GM13976 (cell line): ENCODE measurements around the gene NEK5.

Experiments
- DNase-seq: peaks from one replicate; pipeline ENCODE4 v3.0.0; 2012; ENCODE audit warnings: low spot score
- CTCF ChIP-seq: IDR thresholded peaks from 2 replicates; pipeline ENCODE4 v1.5.1; 2012; ENCODE audit warnings: borderline replicate concordance, mild to moderate bottlenecking; ENCODE audit not compliant: insufficient read depth; ENCODE audit errors: extremely low read depth, missing control alignments, control extremely low read depth
- in situ Hi-C: fragments of 300-500 bp; cut with MboI; formaldehyde crosslinking; loops from one replicate; pipeline ENCODE4 v1.12.0; 2022; ENCODE audit warnings: low sequenced_read_pairs, mixed read lengths, inconsistent platforms; ENCODE audit not compliant: unreplicated experiment

Gene NEK5

DNA sequence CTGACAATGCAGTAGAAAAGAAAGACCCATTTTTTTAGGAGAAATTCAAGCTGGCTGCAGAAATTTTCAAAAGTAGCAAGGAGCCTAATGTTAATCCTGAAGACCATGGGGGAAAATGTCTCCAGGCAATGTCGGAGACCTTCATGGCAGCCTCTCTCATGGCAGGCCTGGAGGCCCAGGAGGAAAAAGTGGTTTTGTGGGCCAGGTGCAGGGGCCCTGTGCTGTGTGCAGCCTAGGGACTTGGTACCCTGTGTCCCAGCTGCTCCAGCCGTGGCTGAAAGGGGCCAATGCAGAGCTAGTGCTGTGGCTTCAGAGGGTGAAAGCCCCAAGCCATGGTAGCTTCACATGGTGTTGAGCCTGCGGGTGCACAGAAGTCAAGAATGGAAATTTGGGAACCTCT lies 112.6 kb downstream of the NEK5 start:
- DNase-seq: no peak
- TF ChIP-seq CTCF: no peak
- in situ Hi-C loops: no loop called here

DNA sequence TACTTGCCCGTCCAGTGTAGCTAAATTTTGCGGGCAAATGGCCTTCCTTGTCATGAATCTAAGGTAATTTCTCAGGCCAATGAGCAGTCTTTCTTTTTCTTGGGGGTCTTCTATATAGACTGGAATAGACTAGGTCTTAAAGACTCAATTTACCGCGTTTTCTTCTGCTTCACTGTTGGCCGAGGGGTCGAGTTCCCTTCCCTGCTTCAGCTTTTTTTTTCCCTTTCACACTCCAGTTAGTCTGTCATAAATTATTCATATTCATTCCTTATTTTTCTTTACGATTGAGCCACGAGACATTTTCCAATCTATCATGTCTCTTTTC lies 116.4 kb downstream of the NEK5 start:
- no peak for TF ChIP-seq CTCF
- DNase-seq: no peak
- in situ Hi-C loops: no loop called here

DNA sequence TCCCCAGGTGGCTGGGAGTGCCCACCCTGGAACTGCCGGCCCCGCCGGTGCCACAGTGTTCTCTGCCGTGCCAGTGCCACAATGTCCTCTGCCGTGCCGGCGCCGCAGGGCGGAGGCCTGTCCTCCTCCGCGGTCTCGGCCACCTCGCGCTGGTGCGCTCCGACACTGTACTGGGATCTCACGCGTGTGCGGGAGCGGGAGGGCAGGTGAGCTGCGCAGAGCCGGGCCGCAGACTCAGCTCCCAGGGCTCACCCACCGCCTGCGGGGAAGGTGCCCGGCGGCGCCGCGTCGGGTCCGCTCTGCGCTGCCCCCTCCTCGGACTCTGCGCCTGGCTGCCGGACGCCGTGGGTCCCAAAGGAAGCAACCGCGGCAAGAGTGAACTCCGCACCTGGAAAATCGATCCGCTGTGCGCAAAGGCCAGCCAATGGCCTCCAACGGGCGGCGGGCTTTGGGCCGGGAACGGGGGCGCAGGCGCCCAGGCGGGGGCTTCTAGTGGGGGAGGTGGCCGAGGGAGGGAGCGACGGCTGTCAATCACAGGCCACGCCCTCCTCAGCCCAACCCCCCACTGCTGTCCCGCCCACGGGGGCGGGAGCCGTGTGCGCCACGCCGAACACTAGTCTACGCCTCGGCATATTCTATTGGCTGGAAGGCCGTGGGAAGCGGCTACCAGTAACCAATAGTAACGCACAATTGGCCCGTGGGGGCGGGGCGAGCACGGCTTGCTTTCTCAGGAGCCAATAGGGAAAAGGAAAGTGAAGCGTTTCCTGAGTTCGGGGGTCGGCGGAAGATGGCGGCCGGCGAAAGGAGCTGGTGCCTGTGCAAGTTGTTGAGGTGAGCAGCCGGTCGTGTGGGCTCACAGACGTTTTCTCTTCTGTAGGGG lies 117.0 kb downstream of the NEK5 start, which contains the start of gene ALG11:
Gene ALG11 (plus strand): TSS at position 767 of the 880 bp plus-strand sequence. CDS start 21 bp downstream, at position 788.
- in situ Hi-C loops: no loop called here
- no peak for TF ChIP-seq CTCF
- DNase-seq: peak; percentile 98

GRCh38 chr13:52010890-52011631 lies 117.8 kb downstream of the NEK5 start, which contains the start of gene ATP7B:
TSS of gene ATP7B (minus strand) at chr13:52011450. CDS start at chr13:52011337, 113 bp downstream.
- peak; percentile 57 for DNase-seq
- TF ChIP-seq CTCF: no peak
- in situ Hi-C loops: no loop called here

DNA sequence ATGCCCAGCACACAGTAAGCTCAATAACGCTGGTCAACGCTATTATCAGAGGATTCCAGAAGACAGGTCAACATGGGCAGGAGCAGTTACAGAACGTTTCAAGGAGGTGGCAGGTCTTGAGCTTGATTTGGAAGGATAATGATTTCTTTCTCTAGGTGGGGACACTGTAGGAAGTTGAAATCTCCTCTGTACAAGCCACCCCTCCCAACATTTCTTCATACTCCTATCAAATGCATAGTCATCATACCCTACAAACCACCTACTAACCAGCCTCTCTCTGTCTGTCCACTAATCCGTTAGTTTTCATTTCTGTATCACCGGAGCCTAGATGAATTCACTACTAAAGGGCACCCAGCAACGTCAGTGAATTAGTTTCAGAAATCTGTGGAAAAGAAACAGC lies 118.9 kb downstream of the NEK5 start:
- TF ChIP-seq CTCF: no peak
- in situ Hi-C loops: no loop called here
- DNase-seq: no peak

DNA sequence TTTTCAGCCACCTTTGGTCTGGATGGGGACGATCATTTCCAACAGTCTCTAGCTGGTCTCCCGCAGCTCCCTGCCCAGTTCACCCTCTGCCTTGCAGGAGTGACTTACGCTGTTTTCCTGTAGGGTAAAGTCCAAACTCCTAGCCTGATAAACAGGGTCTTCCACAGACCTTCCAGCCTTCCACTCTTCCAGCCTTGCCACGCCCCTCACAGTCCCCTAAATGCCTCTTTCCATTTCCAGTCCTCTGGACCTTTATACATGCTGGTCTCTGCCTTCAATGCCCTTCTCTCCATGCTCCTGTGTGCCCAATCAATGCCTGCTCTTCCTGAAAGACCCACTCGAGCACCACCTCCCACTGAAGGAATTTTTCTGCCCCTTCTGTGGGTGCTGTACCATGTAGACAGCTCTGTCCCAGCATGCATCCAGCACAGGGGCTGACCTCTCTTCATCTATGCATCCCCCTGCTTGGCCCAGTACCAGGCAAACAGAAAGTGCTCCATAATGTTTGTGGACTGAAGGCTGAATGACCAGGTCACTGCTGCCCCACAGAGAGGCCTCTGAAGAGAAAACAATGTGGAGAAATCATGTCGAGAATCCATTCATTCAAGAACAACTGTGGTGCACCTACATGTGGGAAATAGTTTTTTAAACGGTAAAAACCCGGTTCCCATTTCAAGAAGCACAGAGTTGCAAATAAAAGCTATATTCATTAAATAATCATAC lies 122.2 kb downstream of the NEK5 start:
- no peak for DNase-seq
- TF ChIP-seq CTCF: no peak
- in situ Hi-C loops: no loop called here
